HG02759 (cell line): ENCODE measurements around the gene SPTBN2.
A peak's percentile ranks its signal among the peaks of the same experiment; 100 is the strongest.

Source experiments
- ATAC-seq: cut with Tn5 transposase; IDR thresholded peaks from one replicate; pipeline ENCODE4 v1.9.1; 2021; ENCODE audit warnings: mild to moderate bottlenecking, moderate library complexity; ENCODE audit not compliant: unreplicated experiment

Gene SPTBN2

DNA sequence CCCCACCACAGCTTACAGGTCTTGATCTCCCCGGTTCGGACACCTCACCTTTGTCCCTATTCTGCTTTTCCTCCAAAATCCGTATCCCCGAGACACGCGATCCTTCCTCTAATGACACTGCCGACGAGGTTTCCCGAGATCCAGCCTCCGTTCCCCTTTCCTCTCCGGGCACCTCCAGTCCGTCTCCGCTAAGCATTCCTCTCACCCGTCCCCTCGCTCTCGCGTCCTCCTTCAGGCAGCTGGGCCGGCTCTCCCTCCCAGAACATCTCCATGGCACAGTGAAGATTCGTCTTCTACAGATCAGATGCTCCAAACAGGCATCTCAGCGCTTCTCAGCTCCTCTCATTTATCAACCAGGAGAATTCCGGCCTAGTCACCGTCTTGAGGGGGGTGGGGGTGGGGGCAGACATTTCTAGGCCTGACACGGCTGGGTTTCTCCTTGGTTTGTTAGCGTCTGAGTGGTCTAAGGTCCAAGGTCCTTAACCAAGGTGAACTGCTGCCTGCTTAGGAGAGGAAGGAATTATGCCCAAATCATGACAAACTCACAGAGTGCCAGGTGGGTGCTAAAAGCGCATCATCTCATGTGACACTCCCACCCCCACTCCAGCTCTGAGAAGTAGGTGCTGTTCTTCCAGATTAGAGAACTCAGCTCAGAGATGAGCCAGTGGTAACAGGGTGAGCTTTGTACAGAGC, at the start of gene SPTBN2:
SPTBN2 (minus strand) TSS at position 524 of the 693 bp plus-strand sequence. CDS start 7,976 bp downstream, outside the sequence.
- no peak for ATAC-seq

DNA sequence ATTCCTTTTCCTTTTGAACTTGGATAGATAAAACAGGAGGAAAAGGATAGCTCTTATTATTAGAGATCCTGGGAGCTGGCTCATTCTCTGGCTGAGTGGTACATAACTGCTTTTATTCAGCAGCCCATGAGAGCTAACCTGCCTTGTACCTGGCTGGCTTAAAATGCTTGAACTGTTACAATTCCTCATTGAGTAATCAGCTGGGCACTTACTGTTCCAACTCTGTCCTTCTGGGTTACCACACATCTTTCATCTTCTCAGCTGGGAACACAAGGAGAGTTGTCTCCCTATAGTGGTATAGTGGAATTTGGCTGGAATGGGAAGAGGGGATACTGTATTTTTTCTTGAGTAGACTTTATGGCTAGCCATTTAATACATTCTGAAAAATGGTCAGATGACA, 39.8 kb upstream of the SPTBN2 start:
- ATAC-seq = no peak

DNA sequence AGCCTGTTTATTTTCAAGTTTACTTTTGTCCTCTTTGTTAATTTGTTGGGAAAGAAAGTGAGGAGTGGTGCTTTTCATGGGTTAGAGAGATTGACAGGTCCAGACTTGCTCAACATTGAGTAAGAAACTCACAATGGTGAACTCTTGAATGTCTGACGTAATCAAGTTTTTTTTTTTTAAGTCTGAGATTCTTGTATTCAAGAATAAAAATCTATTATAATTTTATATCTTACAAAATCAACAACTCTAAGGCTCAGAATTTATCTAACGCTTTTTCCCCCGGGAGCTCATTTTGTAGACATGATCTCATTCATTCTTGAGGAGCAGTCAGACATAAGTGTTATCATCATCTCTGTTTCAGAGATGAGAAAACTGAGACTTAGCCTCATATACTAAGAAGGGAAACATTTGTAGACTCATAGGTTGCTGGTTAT, 39.1 kb upstream of the SPTBN2 start:
- no peak for ATAC-seq

DNA sequence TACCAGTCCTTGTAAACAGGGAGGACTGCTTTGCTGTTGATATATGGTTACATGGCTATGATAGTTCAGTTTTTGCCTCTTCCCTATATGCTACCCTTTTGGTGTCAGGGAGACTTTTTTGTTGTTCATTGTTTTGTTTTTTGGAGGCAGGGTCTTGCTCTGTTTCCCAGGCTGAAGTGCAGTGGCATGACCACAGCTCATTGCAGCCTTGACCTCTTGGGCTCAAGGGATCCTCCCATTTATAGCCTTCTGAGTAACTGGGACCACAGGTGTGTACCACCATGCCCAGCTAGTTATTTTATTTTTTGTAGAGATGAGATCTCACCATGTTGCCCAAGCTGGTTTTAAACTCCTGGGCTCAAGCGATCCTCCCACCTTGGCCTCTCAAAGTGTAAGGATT, 38.6 kb upstream of the SPTBN2 start:
- no peak for ATAC-seq

DNA sequence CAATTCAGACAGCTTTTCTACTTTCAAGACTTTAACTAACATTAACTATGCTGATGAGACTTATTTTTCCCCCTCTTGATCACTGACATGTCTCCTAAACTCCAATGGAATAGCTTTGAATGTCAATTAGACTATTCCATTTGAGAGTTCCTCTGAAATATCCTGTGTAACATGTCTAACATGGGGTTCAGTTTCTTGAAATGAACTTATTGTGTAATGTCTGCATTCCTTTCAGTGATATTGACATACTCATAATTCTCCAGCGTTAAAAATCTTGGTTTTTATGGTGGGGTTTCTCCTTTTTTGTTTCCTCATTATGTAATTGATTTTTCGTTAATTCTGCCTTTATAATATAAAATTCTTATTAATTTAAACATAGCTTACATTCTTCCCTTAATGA, 37.7 kb upstream of the SPTBN2 start:
- no peak for ATAC-seq

DNA sequence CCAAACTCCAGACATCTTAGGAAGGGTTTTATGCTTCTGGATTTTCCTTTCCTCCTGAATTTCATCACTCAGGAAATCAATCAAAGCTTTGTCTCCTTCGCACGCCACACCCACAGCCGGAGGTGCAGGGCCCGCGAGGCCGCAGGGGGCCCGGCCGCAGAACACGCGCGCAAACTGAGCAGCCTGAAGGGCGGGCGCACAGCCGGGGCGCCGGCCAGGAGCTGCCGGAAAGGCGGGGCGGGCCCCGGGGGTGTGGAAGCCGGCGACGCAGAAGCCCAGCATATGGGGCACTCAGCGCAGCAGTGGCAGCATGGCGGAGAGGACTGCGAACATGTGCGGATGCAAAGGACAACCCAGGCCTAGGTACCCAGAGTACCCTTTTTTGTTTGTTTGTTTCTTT, 33.1 kb upstream of the SPTBN2 start:
- no peak for ATAC-seq

DNA sequence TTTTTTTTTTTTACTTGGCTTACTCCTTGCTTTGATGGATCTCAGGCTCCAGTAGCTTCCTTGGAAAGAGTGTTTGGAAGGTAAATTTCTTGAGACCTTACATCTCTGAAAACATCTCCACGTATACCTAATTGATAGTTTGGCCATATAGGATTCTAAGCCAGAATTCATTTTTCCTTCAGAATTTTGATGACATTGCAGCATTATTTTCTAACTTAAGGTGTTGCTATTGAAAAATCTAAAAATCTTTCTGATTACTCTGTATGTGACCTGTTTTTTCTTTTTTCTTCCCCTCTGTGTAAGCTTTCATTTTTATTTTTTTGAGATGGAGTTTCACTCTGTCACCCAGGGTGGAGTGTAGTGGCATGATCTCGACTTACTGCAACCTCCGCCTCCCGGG, 23.1 kb upstream of the SPTBN2 start:
- no peak for ATAC-seq

DNA sequence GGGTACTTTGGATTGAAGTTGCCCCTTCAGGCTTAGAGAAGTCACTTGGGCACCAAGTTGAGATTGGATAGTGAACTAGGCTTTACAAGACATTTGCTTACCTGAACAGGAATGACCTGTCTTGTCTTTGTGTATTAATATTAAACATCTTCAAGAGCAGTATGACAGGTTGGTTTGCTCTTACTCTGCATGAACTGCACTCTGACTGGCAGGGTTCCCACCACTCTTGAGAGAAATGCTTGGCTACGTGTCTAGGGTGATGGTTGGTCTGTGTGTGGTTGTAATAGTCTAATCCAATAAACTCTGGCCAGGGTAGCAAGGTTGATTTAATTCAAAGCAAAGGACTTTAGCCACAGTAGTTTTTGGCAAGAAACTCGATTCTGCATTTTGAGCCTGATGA, 20.1 kb upstream of the SPTBN2 start:
- ATAC-seq = no peak

DNA sequence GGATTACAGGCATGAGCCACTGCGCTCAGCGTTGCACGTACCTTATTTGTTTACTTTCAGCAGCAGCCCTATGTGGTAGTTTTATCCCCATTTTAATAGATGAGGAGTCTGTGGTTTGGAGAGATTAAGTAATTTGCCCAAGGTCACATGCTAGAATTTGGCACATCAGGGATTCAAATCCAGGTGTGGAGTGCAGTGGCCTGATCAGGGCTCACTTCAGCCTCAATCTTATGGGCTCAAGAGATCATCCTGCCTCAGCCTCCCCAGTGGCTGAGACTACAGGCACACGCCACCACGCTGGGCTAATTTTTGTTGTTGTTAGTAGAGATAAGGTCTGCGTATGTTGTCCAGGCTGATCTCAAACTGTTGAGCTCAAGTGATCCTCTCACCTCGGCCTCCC, 18.5 kb upstream of the SPTBN2 start:
- no peak for ATAC-seq

DNA sequence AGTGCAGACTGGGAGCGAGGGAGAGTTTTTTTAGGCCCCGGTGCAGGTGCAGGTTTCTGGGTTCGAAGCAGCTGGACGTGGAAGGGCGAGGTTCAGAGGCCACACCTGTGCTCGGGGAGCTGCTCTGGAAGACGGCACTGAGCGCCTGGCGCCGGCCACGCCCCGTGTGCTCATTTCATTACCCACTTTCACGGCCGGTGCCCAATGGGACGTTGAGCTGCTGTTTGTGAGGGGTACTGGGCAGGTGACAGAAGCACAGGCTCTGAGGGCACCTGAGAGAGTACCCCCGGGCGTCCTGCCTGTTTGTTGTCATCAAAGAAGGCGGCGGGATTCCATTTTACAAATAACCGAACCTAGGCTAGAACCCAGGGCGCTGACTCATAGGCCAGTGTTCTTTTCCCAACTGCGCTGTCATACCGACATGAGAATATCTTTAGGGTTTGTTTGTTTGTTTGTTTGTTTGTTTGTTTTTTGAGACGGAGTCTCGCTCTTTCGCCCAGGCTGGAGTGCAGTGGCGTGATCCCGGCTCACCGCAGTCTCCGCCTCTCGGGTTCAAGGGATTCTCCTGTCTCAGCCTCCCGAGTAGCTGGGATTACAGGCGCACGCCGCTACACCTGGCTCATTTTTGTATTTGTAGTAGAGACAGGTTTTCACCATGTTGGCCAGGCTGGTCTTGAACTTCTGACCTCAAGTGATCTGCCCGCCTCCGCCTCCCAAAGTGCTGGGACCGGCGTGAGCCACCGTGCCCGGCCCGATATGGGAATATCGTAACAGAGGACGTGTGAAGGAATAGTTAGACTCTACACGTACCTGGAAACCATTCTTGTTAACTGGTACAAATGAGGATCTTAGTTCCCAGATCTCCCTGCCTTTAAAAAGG, 16.6 kb upstream of the SPTBN2 start:
- peak; percentile 47 for ATAC-seq

DNA sequence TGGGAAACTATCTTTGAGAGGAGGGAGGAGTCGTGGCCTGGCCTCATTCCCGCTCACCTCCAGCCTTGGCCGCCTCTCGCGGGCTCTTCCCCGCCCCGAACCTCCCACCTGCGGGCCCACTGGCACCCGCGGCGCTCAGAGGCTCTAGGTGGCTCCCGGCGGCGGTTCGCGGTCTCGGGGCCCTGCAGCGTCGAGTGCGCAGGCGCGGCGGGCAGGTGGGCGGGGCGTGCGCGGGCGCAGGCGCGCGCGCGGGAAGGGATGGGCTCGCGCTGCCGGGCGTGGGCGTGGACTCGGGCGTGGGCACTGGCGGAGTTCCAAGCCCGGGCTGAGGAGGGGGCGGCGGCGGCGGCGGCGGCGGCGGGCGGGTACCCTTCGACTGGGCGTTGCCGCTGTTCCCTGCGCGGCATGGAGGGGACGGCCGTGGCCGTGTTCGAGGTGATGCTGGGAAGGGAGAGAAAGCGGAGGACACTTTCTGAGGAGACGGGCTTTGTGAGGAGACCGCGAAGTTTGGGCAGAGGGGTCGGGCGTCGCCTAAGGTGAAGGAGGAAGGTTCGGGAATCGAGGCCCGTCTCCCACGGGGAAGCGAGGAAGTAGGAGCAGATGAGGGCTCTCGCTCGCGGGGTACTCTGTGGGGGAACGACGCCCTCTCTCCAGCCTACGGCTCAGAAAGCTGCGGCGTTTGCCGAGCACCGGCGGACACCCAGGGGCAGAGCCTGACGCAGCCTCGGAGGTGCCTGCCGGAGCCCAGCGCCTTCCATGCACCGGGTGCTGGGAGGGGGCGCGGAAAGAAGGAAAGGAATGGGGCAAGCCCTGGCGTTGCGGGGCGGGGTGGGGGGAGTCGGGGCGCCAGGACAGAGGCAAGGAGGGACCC, 15.7 kb upstream of the SPTBN2 start:
- peak; percentile 87 for ATAC-seq

DNA sequence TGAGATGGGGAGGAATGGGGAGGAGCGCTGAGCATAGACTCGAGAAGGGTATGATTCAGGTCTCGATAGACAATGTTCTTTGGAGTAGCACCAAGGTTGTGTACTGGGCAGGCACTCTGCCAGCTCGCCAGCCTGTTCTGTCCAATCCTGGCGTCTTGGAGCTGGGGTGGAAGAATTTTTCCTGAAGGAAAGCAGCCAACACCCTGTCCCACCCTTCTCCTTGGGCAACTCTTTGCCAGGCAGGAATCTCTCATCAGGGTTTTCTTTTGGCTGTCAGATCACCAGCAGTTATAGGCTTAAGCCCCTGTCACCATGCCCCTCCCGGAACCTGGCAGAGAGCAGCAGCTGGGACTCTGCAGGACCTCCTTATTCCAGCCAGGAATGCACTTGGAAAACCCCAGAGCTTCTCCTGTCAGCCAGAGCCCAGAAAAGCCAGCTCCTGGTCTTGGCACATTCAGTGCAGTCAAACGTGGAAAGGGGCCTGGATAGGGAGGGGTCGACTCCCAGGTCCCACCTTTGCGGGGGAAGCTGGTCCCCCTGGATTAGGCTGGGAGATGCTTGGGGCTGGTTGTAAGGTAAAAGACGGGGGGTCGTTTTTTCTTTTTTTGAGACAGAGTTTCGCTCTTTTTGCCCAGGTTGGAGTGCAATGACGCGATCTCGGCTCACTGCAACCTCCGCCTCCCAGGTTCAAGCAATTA, 14.4 kb upstream of the SPTBN2 start:
- no peak for ATAC-seq

DNA sequence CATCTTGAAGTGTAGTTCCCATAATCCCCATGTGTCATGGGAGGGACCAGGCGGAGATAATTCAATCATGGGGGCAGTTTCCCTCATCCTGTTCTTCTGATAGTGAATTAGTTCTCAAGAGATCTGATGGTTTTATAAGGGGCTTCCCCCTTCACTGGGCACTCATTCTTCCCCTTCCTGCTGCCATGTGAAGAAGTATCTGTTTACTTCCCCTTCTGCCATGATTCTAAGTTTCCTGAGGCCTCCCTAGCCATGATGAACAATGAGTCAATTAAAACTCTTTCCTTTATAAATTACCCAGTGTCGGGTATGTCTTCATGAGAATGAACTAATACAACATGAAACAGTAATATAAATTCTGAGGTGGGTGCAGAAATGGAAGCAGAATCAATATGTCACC, 12.1 kb upstream of the SPTBN2 start:
- ATAC-seq = no peak

DNA sequence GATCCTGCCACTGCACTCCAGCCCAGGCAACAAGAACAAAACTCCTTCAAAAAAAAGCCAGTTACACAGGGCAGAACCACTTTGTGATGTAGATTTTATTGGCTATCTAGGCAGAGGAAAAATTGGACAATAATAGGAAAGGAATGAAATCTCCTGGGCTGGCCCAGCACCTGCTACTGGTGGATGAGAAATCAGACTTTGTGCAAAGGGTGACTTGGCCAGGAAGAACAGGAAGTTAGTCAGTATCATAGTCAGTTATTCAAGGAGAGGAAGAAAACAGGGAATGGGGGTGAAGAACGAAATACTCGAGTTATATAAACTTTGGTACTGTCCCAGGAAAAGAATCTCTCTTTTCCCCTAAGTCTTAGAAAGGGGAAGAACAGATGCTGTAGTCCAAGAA, 11.0 kb upstream of the SPTBN2 start:
- no peak for ATAC-seq

DNA sequence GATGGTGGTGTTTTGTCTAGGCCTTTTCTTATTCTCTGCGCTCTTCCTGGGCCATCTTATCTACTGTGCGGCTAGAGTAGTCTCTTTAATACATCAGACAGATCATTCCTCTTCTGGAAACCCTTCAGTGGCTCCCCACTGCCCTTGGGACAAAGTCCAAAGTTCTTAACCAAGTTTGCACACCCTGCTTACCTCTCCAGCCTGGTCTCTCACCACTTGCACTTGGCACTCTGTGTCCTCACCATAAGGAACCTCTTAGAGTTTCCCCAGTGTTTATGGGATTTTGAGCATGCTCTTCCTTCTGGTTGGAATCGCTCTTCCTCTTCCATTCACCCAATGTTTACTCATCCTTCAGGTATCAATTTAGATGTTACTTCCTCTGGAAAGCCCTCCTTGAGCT, 5.2 kb upstream of the SPTBN2 start:
- ATAC-seq = no peak

DNA sequence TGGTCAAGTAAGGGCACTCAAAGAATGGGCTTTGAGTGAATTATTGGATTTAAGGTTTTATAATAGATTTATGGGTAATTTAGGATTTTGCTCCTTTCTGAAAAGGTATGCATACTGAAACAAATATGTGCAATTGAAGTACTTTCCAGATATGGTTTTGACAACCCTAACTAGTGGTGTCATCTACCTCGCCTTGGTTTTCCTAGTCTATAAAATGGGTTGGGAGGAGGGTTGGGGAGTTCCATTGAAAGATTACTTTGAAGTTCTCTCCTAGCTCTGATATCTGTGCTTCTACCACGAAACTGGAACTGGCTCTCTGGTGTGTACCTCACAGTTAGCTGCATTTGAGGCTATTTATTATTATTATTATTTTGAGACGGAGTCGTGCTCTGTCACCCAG, 431 bp upstream of the SPTBN2 start:
- ATAC-seq = no peak

DNA sequence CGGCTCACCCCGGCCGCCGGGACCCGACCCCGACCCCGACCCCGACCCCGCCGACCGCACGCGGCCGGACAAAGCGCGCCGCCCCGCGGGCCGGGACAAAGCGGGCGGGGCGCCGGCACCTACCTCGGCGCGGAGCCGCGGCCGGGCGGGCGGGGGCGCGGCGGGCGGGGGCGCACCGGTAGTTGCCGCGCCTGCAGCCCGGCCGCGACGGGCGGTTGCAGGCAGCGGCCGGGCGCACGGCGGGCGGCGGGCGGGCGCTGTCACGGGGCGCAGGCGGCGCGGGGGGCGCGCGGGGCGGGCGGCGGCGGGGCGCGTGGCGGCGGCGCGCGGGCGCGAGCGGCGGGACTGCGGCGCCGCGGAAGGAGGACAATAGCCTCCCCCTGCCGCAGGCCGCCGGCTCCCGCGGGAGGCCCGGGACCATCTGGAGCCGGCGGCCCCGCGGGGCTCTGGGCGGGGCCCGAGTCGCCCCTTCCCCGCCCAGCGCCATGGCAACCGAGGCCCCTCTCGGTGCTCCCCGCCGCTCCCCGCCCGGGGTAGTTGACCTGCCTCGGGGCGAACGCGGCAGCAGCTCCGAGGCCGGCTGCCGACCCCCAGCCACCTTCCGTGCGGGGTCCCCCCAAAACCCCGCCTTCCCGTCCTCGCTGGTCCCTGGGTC, 851 bp downstream of the SPTBN2 start:
- no peak for ATAC-seq

DNA sequence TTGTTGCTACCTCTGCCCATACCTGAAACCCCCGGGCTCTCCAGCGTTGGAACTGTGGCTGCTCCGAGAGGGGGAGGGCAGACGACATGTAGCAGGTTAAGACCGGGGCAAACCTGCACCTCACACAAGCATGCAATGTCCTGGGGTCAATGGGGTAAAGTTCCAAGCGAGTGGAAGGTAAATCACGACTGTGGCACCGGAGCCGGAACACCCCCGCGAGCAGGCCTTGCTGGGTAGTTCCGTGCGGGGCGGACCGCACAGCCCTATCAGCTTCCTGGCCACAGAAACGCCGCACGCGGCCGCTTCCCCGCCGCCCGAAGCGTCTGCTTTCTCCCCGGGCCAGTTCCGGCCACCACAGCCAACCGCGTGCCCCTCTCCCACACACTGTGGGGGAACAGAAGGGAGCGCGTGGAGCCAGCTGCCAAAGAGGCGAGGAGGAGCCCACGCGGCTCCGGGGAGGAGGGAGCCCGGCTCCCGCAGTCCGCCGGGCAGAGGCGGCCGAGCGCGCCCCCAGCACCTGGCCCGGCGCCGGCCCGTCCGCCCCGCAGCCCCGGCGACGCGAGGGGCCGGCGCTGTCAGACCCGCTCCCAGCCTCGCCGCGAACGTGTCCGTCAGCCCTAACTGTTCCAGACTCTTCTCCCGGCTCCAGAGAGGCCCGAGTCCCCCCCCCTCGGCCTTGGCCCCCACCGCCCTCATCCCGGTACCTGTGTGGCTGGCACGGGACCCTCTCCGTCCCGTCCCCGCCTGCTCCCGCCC, 1.6 kb downstream of the SPTBN2 start:
- no peak for ATAC-seq

DNA sequence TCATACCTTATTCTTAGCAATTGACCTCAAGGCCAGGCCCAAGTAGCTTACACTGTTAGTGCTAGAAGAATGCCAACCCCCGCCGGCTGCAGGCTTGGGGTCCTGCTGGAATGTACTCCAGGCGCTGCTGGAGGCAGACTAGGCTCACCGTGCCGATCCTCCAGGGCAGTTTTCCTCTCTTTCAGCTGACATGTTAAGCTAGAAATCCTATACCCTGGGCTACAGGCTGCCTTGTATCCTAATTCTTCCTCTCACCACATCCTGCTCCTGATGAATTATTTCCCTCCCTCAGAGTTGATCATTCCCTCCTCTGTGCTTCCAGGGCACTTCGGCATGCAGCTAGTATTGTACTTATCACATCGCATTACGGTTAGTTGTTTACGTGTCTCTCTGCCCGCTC, 3.4 kb downstream of the SPTBN2 start:
- ATAC-seq = no peak

DNA sequence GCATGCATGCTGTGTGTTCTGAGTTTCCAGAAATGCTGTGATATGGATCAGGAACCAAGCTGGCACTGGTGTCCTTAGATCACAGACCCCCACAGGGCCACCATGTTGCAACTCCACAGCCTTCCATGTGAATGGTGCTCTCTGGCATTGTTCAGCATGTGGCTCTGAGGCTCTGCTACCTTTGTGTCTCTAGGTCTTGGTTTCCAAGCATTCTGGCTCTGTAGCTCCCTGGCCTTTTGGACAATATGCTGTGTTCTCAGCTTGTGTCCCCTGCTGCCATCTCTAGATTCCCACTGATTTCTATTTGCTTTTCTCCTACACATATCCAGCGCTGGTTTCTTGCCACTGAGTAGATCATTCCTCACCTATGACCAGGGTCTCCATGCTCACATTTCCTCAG, 3.9 kb downstream of the SPTBN2 start:
- no peak for ATAC-seq
